Measurements from ENCODE around the gene WDR62. TPM values are rescaled to one million over a fixed set of nuclear protein-coding genes. Genes with fewer than 3 reads are reported as not detected.

Gene WDR62
- total RNA-seq, 4 donors from 2014 or later: 2.4 to 5.8 TPM; not detected in 2

DNA sequence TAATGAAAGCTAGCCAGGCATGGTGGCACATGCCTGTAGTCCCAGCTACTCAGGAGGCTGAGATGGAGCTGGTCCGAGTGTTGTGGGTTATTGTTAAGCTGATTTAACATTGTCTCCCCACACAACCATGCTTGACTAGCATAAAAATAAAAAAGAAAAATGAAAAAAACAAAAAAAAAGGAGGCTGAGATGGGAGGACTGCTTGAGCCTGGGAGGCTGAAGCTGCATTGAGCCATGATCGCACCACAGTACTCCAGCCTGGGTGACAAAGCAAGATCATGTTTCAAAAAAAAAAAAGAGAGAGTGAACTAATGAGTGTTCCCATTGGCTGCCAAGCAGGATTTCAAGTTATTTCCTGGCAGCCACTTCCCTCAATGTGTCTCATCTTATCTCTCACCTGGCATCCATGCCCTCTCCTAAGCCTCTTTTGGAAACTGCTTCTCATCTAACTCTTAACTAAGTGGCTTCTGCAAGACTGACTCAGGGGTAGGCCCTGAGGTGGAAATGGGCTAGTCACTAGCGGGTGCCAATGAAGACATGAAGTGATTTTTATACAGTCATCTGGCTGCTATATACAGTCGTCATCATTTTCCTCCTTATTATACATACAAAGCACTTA, 5.5 kb upstream of the WDR62 start:
- no peak for DNase-seq
- no peaks in the 10 kb centered on the region for H3K36me3 ChIP-seq
- no peak overlapping the region for H3K27ac ChIP-seq
- no peaks in the 10 kb centered on the region for H3K4me1 ChIP-seq
- TF ChIP-seq, protein P1, sequence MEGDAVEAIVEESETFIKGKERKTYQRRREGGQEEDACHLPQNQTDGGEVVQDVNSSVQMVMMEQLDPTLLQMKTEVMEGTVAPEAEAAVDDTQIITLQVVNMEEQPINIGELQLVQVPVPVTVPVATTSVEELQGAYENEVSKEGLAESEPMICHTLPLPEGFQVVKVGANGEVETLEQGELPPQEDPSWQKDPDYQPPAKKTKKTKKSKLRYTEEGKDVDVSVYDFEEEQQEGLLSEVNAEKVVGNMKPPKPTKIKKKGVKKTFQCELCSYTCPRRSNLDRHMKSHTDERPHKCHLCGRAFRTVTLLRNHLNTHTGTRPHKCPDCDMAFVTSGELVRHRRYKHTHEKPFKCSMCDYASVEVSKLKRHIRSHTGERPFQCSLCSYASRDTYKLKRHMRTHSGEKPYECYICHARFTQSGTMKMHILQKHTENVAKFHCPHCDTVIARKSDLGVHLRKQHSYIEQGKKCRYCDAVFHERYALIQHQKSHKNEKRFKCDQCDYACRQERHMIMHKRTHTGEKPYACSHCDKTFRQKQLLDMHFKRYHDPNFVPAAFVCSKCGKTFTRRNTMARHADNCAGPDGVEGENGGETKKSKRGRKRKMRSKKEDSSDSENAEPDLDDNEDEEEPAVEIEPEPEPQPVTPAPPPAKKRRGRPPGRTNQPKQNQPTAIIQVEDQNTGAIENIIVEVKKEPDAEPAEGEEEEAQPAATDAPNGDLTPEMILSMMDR (IDR thresholded peaks at IDR 0.05): no peak
- TF ChIP-seq POLR2A (IDR thresholded peaks at IDR 0.05): no peak
- intact Hi-C loops (cut with DNase I; ENCODE audit: low total_unique reads): no loop called here
- no peak overlapping the region for H3K4me3 ChIP-seq
- H3K9me3 ChIP-seq: no peaks in the 10 kb centered on the region
- H3K27me3 ChIP-seq: no peaks in the 10 kb centered on the region

DNA sequence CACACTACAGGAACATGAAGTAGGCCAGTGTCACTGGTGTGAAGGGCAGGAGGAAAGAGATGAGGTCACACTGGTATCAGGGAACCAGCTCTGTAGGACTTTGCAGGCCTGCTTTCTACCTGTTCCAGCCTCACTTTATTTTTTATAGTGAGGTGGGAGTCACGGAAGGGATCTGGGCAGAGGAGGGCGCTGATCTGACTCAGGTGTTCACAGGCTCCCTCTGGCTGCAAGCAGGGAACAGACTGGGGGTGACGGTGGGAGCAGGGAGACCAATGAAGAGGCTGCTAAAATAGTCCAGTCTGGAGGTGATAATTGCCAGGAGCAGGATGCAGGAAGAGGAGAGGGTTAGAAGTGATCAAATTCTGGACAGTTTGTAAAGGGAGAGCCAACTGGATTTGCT, 3.5 kb upstream of the WDR62 start:
- no peak for DNase-seq
- no peak for TF ChIP-seq POLR2A (IDR thresholded peaks at IDR 0.05)
- TF ChIP-seq, protein P1 (IDR thresholded peaks at IDR 0.05): no peak
- Histone ChIP-seq H3K27me3 (no peaks in the 10 kb centered on the region), H3K4me1 (peaks cover 0 to 7% of the 10 kb centered on the region in 2 donors), H3K9me3 (no peaks in the 10 kb centered on the region), H3K27ac (no peak overlapping the region), H3K36me3 (no peaks in the 10 kb centered on the region), H3K4me3 (no peak overlapping the region)
- intact Hi-C loops (cut with DNase I; ENCODE audit: low total_unique reads): loop anchor here (10.0 kb wide), 1 partner anchor 64 kb away; the partner anchor contains the start of genes OVOL3, POLR2I and TBCB

DNA sequence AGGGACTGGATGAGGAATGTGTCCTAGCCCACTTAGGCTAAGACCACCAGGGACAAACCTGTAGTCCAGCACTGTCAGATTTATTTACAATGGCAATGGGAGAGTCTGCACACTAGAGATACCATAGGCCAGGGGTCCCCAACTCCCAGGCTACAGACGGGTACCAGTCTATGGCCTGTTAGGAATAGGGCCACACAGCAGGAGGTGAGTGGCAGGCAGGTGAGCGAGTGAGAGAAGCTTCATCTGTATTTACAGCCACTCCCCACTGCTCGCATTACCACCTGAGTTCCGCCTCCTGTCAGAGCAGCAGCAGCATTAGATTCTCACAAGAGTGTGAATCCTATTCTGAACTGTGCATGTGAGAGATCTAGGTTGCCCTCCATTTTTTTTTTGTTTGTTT, 3.1 kb upstream of the WDR62 start:
- no peak overlapping the region for H3K27ac ChIP-seq
- intact Hi-C loops (cut with DNase I; ENCODE audit: low total_unique reads): loop anchor here (10.0 kb wide), 1 partner anchor 63 kb away; the partner anchor contains the start of genes OVOL3, POLR2I and TBCB
- H3K4me1 ChIP-seq: peaks cover 0 to 7% of the 10 kb centered on the region in 2 donors
- no peaks in the 10 kb centered on the region for H3K27me3 ChIP-seq
- DNase-seq: no peak
- H3K36me3 ChIP-seq: no peaks in the 10 kb centered on the region
- TF ChIP-seq POLR2A (IDR thresholded peaks at IDR 0.05): no peak
- TF ChIP-seq, protein P1 (IDR thresholded peaks at IDR 0.05): no peak
- no peaks in the 10 kb centered on the region for H3K9me3 ChIP-seq
- H3K4me3 ChIP-seq: no peak overlapping the region

DNA sequence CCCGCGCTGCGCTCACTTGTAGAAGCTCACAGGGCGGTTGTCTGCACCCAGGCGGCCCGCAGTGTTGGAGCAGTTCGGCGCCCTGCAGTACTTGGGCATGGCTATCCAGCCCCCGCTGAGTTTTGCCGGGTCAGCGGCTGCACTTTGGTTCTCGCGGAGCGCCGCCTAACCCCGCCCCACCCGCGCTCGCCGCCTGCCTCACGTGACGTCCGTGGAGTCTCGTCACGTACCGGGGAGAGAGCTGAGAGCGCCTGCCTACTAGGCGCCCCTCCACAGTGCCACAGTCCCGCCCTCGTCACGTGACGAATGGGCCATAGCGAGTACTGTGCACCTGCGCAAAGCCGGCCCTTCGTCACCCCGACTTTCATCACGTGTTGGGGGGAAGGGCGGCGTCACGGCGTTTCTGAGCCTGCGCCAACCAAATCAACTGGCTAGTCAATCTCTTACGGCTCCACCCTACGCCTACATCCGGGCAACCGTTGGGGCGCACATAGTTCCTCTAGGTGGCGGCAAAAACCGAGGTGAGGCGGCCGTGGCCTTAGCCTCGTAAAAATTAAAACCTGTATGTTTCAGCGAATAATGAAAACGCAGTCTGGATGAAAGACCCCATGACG, 471 bp upstream of the WDR62 start, which contains the start of gene THAP8:
Gene THAP8, minus strand, starts transcription at position 167 of the 614 bp plus-strand sequence. Its CDS starts 68 bp downstream, at position 99.
- peak; percentile 100 for DNase-seq
- H3K36me3 ChIP-seq: no peaks in the 10 kb centered on the region
- peak; percentile 65 to 80 for TF ChIP-seq POLR2A (IDR thresholded peaks at IDR 0.05)
- TF ChIP-seq, protein P1 (IDR thresholded peaks at IDR 0.05): peak; percentile 13 to 68 (median 55)
- intact Hi-C loops (cut with DNase I; ENCODE audit: low total_unique reads): loop anchor here (10.0 kb wide), 1 partner anchor 61 kb away; the partner anchor contains the start of genes OVOL3, POLR2I and TBCB
- no peaks in the 10 kb centered on the region for H3K9me3 ChIP-seq
- peak within 1 kb of the TSS; percentile 88 to 97 for H3K27ac ChIP-seq
- peak within 1 kb of the TSS; percentile 50 to 54 for H3K4me3 ChIP-seq
- peaks cover 0 to 7% of the 10 kb centered on the region in 2 donors for H3K4me1 ChIP-seq
- no peaks in the 10 kb centered on the region for H3K27me3 ChIP-seq
